NAMALWA (cell line): ENCODE results near the gene ALKBH6.

Source experiments
- DNase-seq: peaks from one replicate; pipeline ENCODE4 v3.0.0-alpha.2; 2015; ENCODE audit warnings: low spot score

ALKBH6 gene

DNA sequence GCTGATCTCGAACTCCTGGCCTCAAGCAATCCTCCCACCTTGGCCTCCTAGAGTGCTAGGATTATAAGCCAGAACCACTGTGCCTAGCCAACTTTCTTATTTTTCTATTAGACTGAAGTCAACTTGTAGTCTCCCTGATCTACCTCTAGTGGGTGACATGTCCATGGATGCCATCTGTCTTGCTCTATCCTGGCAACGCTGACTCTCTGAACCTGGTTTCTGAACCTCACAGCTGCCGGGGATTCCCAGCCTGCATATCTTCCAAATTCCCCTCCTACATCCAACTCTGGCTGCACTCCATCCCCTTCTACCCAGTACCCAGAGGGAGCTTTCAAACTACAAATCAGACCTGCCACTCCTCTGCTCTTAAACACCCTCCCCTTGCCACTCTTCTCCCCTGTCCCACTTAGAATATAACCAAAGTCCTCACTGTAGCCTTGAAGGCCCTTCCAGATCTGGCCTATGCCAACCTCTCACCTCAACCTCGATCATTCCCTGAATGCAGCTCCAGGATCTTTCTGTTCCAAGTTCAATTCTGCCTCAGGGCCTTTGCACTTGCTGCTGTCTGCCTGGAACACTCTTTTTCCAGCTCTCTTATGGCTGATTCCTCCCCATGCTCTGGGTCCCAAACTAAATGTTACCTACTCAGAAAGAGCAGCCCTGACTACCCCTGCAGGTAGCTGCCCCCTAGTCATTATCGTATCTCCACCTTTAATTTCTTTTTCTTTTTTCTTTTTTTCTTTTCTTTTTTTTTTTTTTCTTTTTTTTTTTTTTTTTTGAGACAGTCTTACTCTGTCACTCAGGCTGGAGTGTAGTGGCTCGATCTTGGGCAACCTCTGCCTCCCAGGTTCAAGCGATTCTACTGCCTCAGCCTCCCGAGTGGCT, 16.5 kb upstream of the ALKBH6 start:
- DNase-seq, result no peak

DNA sequence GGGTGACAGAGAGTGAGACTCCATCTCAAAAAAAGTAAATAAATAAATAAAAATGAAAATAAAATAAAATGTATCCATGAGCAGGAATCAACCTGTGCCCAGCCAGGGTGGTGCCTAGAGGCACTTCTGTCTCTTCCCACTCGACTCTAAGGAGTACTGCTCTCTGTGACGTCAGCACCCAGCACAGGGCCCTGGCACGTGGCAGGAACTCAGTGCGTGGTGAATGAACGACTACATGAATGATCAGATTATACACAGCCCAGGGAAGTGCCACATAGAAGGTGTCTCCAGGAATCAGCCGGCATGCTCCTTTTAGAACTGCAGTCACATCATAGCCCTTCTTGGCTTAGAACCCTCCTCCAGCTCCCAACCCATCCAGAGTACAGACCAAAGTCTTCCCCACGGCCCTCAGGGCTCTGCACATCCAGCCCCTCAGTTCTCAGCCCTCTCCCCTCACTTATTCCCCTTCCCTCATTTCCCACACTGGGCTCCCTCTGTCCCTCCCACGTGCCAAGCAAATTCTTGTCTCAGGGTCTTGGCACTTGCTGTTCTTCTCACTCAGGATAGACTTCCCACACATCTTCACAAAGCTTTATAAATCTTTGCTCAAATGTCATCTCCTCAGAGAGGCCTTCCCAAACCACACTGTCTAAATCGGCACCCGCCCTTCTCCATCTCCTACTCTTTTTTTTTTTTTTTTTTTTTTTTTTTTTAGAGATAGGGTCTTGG, 14.5 kb upstream of the ALKBH6 start:
- no peak for DNase-seq

DNA sequence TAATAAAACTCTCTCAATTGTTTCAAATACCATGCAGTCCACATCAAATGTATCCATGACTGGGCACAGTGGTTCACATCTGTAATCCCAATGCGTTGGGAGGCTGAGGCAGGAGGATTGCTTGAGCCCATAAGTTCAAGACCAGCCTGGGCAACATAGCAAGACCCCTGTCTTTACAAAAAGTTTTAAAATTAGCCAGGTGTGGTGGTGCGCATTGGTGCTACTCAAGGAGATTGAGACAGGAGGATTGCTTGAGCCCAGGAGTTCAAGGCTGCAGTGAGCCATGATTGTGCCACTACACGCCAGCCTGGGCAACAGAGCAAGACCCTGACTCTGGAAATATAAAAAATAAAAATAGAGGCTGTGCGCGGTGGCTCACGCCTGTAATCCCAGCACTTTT, 13.7 kb upstream of the ALKBH6 start:
- no peak for DNase-seq

DNA sequence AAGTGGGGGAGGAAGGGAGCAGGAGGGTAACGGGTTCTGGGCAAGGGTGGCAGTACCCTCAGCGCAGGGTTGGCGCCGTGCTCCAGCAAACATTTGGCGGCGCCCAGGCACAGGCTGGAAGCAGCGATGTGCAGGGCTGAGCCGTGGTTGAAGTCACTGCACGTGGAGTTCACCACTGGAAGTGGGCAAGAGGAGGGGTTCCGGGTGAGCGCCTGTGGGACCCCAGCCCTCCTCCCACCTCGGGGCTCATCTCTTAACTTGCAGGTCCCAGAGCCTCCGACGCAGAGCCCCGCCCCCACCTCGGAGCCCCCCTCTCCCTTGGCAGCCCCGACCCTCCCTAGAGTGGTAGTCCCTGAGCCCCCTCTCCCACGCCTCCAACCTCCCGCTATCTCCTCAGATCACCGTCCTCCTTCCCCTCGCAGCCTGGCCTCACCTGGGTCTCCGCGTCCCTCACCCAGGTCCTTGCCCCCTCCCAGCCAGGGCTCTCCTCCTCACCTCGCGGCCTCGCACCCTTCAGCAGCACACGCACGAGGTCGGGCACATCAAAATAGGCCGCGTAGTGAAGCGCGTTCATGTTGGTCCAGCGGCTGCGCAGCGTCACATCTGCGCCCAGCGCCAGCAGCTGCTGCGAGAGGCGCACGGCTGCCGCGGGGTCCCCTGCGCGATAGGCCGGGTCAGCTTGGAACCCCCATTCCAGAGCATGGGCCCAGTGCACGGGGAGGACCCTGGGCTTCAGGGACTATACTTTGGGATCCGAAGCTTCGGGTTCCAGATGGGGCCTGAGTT, 12.3 kb upstream of the ALKBH6 start:
- no peak for DNase-seq

DNA sequence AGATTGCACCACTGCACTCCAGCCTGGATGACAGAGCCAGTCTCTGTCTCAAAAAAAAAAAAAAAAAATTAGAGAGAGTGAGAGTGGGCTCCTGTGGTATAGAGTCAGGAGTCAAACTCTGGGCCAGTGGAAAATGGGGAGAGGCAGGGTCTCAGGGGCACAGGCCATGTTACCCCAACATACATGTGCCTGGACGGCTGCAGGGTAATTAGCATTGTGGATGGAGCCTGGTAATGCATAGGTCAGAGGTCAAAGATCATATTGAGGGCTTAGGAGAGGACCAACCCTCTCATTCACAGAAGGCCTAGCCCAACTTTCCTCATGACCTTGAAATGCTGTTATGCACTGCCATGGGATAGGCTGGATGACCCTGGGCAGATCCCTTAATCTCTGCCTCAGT, 11.5 kb upstream of the ALKBH6 start:
- DNase-seq, result no peak

DNA sequence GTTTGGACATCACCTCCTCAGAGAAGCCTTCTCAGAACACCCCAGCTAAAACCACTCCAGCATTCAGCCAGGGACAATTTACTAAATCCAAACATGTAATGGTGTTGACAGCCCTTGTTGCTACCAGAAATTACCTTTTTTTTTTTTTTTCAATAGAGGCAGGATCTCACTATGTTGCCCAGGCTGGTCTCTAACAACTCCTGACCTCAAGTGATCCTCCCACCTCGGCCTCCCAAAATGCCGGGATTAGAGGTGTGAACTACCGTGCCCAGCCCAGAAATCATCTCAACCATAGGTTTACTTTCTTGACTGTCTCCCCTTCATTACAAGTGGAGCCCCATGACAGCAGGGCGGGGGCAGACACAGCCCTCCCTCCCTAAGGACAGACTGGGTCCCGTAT, 9.4 kb upstream of the ALKBH6 start:
- DNase-seq, result no peak

DNA sequence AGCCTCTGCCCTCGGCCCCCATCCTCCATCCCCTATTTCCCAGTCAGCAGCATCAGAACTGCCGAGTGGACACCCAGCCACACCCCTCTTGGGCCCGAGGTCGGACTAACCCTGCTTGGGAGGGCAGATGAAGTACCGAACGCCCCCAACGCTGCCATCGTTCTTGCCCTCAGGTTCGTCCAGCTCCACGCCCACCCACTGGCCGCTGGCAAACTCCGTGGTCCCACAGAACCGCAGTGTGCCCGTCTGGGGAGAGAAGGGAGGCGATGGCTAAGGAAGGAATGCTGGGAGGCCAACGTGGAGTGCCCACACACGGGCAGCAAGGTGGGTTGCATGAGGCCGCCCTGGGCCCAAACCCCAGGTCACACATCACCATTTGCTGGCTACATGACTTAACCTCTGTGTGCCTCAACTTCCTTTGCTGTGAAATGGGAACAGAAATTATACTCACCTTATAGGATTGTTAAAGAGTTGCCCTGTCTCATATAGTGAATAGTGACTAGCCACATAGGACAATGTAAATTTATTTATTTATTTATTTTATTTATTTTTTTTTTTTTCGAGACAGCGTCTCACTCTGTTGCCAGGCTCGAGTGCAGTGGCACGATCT, 5.2 kb upstream of the ALKBH6 start:
- no peak for DNase-seq

DNA sequence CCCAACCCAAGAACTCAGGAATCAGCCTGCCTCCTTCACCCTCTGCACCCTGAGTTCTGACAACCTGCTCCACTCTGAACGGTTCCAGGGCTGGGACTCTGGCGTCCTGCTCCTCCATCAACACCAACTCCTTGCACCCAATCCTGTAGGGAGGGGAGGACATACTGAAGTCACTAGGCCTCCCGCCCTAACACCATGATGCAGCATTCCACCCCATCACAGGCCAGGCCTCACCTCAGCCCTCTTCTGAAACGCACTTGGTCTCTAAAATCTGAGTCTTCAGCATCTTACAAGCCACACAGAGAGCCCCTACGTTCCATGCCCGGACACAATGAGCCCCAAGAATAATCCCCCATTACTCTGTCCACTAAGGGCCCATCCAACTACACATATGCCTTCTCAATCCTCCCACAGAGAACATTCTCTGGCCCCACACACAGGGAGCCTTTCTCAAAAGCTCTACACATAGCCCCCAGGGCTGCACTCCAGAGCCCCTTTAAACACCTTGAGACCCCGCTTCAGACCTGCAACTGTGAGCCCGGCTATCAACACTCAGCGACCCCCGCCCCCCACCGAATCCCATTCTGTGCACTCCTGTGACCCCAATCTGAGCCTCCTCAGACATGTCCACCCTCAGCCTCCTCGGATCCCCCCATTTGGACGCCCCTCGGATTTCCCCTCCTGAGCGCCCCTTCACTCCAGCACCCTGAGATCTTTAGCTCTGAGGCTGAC, 567 bp downstream of the ALKBH6 start:
- DNase-seq, result no peak

DNA sequence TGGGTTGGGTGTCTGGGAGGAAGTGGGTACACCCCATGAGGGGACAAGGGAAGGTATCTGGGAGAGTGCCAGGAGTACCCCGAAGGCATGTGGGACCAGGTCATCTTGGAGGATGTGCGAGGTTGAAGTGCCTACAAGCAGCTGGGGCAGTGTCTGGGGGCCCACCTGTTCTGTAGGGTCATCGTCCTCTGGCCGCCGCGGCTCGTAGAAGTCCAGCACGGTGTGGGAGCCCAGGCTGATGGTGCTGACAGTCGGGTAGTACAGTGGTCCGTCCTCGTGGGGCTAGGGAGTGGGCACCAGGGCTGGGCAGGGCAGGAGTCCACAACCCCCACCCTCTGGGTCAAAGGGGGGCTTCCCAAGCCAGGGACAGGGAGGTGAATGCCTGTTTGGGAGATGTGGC, 3.6 kb downstream of the ALKBH6 start:
- no peak for DNase-seq

DNA sequence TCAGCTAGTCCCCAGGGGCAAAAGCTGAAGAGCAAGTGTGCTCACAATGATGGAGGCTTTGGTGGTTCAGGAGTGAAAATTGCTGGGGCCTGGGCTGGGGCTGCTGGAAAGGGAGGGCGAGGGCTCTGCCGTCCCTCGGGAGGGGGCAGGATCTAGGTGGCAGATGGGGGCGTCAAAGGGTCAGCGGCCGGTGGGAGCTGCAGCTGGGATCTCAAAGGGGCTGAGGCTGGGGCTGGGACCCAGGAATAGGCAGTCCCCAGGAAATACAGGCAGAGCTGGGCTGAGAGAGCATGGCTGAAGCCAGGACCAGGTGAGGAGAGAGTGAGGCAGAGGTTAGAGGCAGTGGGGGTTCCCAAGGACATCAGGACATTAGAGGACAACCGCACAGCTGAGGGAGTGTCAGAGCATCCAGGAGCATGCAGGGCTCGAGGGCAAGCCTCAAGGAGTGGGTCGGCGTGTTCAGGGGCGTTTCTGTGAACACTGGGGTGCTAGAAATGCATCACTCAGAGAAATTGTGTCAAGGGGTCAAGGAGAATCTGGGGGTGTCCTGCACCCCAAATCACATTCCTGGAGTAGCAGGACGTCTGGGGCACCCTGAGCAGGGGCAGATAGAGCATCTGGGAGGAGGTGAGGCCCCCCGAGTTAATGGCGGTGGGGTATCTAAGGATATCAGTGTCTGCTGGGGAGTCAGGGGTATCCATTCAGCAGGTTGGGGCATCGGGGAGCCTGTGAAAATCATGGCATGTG, 4.2 kb downstream of the ALKBH6 start:
- no peak for DNase-seq

DNA sequence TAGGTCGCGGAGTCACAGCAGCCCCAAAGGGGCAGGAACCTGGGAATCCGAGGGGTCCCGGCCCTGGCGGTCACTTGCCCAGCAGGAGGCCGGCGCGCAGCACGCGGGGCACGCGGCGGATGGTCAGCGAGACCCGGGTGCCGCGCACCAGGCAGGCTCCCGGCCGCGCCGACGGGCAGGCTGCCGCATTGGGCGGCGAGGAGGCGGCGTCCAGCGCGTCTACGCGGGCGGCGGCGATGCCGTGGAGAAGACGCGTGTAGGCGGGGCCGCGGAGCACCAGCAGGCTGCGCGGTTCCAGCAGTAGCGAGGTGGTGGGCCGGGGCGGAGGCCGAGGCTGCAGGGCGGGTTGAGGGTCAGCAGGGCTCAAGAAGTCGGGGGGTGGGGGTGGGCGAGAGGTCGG, 4.8 kb downstream of the ALKBH6 start:
- DNase-seq, result no peak

DNA sequence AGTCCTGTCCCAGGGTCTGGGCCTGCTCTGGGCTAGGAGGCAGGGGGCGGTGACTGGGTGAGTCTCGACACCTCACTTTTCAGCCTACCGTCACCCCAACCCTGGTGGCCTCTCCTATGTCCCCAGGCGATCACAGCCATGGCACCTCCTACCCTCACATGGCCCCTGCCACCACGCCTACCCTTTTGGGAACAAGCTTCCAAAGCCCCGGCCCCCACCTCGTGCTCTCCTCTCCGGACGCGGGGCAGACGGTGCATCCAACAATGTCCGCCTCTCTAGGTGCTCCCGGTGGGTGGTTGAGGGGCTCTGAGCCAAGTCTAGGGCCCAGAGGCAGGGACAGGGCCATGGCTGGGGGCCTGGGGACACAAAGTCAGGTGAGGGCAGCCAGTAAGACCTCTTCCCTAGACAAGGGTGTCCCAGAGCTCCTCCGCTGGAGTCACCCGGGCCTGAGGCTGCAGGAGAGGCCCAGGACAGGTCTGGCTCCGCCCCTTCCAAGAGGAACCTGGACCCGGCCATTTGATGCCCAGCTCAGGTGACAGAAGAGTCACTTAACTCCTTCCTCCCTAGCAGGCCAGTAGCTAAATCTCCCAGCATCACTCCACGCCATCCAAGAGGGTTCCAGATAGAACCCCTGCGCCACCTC, 5.6 kb downstream of the ALKBH6 start, which contains the start of gene SYNE4:
Gene SYNE4, minus strand, starts transcription at position 478 of the 643 bp plus-strand sequence. Its CDS starts 132 bp downstream, at position 346.
- no peak for DNase-seq

DNA sequence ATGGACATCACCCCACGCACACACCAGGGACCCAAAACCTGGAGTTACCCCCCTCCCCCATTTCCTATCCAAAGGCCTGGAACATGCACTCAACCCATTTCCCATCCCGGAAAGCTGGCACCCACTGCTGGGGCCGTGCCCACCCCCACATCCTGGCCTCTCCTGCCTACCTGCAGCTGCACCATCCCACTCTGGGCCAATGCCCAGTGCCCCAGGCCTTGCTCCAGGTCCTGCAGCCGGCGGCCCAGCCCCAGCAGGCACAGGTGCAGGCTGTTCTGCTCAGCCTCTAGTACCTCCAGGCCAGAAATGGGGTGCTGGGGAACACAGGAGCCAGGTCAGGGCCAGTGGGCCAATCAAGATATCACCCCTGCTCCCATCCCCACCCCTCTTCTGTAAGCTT, 7.1 kb downstream of the ALKBH6 start:
- DNase-seq, result no peak

DNA sequence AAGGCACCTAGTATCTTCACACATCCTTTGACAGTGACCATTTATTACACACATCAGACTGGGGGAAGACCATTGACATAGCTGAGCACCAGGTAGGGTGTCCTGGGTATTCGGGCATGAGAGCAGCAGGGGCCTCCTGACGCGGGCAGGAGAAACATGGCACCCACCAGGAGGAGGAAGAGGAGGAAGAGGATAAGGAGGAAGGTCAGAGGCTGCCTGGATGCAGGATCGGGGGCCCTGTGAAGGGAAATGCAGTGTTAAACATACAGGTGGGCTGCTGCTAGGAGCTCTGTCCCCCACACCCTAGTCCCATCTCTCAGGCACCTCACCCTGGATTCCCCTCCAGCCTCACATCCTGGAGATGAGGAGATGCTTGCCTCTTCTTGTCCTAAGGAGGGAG, 10.7 kb downstream of the ALKBH6 start:
- DNase-seq, result no peak

DNA sequence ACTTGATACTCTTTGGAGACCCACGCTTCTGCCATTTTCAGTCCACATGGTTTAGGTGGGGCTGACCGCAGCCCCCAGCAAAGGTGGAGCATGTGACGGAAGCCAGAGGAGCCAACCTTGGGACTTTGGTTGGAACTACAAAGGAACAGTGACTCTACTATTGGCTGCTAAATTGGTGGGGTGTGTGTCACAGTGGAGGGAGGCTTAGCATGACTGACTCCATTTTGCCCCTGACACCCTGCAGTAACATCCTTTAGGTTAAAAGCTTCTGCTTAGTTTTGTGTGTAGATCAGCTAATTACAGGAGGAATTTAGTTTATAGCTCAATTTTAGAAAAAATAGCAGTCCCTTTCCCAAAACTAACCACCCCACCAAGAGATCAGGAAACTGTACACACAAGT, 12.4 kb downstream of the ALKBH6 start:
- no peak for DNase-seq

DNA sequence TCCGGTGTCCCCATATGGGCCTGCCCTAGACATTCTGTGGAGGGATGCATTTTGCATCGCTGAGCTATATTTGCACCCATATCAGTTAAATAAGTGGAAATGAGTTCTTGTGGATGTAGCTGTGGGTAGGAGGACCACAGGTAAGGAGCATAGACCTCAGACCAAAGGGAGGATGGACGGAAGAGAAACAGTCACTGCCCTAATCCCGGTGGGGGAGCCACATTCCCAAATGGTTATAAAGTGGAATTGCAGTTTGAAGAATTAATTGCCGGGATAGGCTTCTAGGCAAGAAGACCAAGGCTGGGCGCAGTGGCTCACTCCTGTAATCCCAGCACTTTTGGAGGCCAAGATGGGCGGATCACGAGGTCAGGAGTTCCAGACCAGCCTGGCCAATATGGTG, 17.2 kb downstream of the ALKBH6 start:
- DNase-seq, result no peak

DNA sequence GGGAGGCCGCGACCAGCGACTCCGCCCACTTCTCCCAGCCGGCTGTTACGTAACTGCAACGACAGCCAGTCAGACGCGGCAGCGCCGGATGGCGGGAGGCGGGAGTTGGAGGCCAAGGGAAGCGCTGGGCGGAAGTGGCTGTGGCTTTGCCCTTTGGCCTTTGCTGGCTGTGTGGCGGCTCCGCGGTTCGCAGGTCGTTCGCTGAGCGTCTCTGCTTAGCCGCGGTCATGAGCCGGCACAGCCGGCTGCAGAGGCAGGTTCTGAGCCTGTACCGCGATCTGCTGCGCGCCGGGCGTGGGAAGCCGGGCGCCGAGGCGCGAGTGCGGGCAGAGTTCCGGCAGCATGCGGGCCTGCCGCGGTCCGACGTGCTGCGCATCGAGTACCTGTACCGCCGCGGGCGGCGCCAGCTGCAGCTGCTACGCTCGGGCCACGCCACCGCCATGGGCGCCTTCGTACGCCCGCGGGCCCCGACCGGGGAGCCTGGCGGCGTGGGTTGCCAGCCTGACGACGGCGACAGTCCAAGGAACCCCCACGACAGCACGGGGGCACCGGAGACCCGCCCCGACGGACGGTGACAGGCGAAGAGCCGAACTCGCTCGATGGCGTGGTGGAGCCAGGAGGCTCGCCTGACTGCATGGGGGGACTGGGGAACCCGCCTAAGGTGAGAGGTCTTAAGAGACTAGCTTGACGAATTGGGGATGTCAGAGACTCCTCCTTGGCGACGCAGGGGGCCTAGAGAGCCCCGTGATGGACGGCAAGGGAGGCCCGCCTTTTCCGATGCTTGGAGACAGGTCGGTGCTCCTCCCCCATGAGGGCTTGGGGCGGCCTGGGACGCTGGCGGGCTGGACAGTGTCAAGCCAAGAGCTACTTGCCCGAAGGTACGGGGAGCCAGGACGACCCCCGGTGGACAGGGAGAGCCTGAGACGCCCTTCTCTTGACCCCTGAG, 18.7 kb downstream of the ALKBH6 start, which contains the start of gene SDHAF1:
Gene SDHAF1, plus strand, starts transcription at position 141 of the 946 bp plus-strand sequence. Its CDS starts 87 bp downstream, at position 228.
- peak; percentile 95 for DNase-seq

DNA sequence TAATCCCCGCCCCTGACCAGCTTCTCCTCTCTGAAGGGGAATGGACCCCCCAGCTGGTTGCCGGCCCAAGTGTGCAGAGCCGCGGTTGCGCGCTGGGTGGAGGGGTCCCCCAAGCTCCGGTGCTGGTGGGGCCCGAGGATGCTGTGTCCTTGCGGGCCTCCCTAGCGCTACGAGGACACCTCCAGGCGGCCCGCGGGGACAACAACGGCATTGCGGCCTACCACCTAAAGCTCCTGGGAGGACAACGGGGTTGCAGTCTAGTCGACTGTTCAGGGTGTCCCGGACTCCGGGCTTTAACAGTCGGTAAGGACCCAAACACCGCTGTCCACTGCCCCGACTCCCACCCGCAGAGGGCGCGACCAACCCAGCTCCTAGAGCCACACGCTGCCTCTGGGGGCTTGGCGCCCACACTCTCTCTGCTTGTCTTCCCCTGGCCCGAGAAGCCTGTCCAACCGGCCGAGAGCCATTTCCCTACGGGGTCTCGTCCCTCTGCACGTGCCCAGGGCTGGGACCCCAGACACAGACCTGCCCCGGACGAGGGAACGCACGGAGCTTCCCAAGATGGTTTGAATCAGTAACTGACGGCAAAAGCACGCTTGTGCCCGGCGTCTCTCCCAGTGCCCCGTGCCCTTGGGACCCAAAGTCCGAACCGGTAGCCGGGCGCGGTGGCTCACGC, 20.0 kb downstream of the ALKBH6 start:
- DNase-seq, result no peak
